ENCODE measurements around the gene XKR7.

- no peak for TF ChIP-seq CTCF (IDR thresholded peaks at IDR 0.05)
- TF ChIP-seq POLR2A (IDR thresholded peaks at IDR 0.05): no peak
Measured at GRCh38 chr20:31956556-31957526, 11.1 kb upstream of the XKR7 start.
